DOHH2 (cell line): ENCODE measurements around the gene TGM2.

Experiments used
- H3F3A ChIP-seq: fragments of 200-600 bp; sonication (generic), shearing (Covaris generic); 2 replicates; pipeline ENCODE4 v1.6.0; 2016; ENCODE audit warnings: antibody characterized with exemption, mild to moderate bottlenecking; ENCODE audit not compliant: control insufficient read depth, insufficient read depth
- H3K27ac ChIP-seq: fragments of 200-600 bp; sonication (generic); 2 replicates; pipeline ENCODE4 v1.5.1; 2014; ENCODE audit warnings: low read depth, mild to moderate bottlenecking, low read length, moderate library complexity
- H3K27me3 ChIP-seq: fragments of 200-600 bp; sonication (generic); 2 replicates; pipeline ENCODE4 v1.6.1; 2014; ENCODE audit warnings: mild to moderate bottlenecking, low read length, mixed read lengths; ENCODE audit not compliant: control insufficient read depth
- H3K36me3 ChIP-seq: fragments of 200-600 bp; sonication (generic); 2 replicates; pipeline ENCODE4 v1.6.1; 2014; ENCODE audit warnings: mild to moderate bottlenecking, low read length, moderate library complexity, mixed read lengths; ENCODE audit not compliant: control insufficient read depth
- H3K4me1 ChIP-seq: fragments of 200-600 bp; sonication (generic); 2 replicates; pipeline ENCODE4 v1.6.1; 2014; ENCODE audit warnings: mild to moderate bottlenecking, low read length, mixed read lengths; ENCODE audit not compliant: control insufficient read depth
- H3K4me2 ChIP-seq: fragments of 200-600 bp; sonication (generic); 2 replicates; pipeline ENCODE4 v1.6.0; 2014; ENCODE audit warnings: mild to moderate bottlenecking, low read length, moderate library complexity
- H3K4me3 ChIP-seq: fragments of 200-600 bp; sonication (generic); 2 replicates; pipeline ENCODE4 v1.5.1; 2014; ENCODE audit warnings: mild to moderate bottlenecking, low read length, mixed read lengths
- H3K79me2 ChIP-seq: fragments of 200-600 bp; sonication (generic); 2 replicates; pipeline ENCODE4 v1.6.1; 2014; ENCODE audit warnings: mild to moderate bottlenecking, low read length, mixed read lengths; ENCODE audit not compliant: control insufficient read depth
- H3K9me2 ChIP-seq: fragments of 200-600 bp; sonication (generic); replicated peaks from 2 replicates; pipeline ENCODE4 v1.6.1; 2014; ENCODE audit warnings: mild to moderate bottlenecking, low read length, mixed read lengths; ENCODE audit not compliant: control insufficient read depth
- H3K9me3 ChIP-seq: fragments of 200-600 bp; sonication (generic); 2 replicates; pipeline ENCODE4 v1.6.1; 2014; ENCODE audit warnings: antibody characterized with exemption, low read length, mixed read lengths; ENCODE audit not compliant: control insufficient read depth, insufficient read depth
- H4K20me1 ChIP-seq: fragments of 200-600 bp; sonication (generic); 2 replicates; pipeline ENCODE4 v1.6.0; 2014; ENCODE audit warnings: low read depth, mild to moderate bottlenecking, antibody characterized with exemption, low read length, moderate library complexity; ENCODE audit not compliant: control insufficient read depth, insufficient read depth
- CTCF ChIP-seq: fragments of 200-600 bp; sonication (generic); IDR thresholded peaks from one replicate; pipeline ENCODE4 v1.5.1; 2014; ENCODE audit warnings: antibody characterized with exemption, mild to moderate bottlenecking, low read depth, low read length; ENCODE audit not compliant: poor library complexity, severe bottlenecking
- EZH2phosphoT487 ChIP-seq: fragments of 200-600 bp; sonication (generic); IDR thresholded peaks from 2 replicates; pipeline ENCODE4 v1.6.1; 2017; ENCODE audit warnings: borderline replicate concordance, mild to moderate bottlenecking, antibody characterized with exemption, low read length, moderate library complexity, mixed read lengths

The TGM2 gene

DNA sequence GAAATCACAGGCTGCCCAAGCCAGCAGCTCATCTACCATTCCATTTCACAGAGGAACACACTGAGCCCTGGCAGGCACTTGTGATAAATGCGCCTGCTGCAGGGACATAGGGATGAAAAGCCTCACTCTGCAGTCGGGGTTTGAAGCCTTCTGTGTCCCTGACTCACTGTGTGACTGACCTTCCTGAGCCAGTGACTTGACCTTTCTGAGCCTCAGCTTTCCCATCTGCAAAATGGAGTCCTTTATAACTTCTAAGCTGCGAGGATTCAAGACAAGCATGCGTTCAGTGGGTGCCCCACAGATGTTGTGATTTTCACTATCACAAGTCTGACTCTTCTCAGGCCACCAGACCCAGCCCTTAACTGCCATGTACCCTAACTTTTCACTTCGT is 5.5 kb downstream of the TGM2 start:
- no peaks in the 10 kb centered on the region for H3K9me3 ChIP-seq
- H3K27ac ChIP-seq = no peak overlapping the region

GRCh38 chr20:38158701-38159351 is 6.2 kb downstream of the TGM2 start:
- no peak overlapping the region for H3K27ac ChIP-seq
- no peaks in the 10 kb centered on the region for H3K36me3 ChIP-seq
- H3K9me3 ChIP-seq = no peaks in the 10 kb centered on the region
- H3K4me2 ChIP-seq = no peak overlapping the region
- no peaks in the 10 kb centered on the region for H3K9me2 ChIP-seq
- H3K79me2 ChIP-seq = no peaks in the 10 kb centered on the region
- H3F3A ChIP-seq = no peaks in the 10 kb centered on the region
- H3K27me3 ChIP-seq = no peaks in the 10 kb centered on the region
- no peaks in the 10 kb centered on the region for H3K4me1 ChIP-seq
- H4K20me1 ChIP-seq = no peaks in the 10 kb centered on the region
- no peak for TF ChIP-seq EZH2phosphoT487
- TF ChIP-seq CTCF = no peak
- H3K4me3 ChIP-seq = no peak overlapping the region

More for the DNA sequence above, 5.5 kb downstream of the TGM2 start:
- Histone ChIP-seq H3K4me2 (no peak overlapping the region), H3K36me3 (no peaks in the 10 kb centered on the region), H3K9me2 (no peaks in the 10 kb centered on the region), H3K27me3 (no peaks in the 10 kb centered on the region), H3K4me3 (no peak overlapping the region), H3F3A (no peaks in the 10 kb centered on the region), H3K4me1 (no peaks in the 10 kb centered on the region), H4K20me1 (no peaks in the 10 kb centered on the region), H3K79me2 (no peaks in the 10 kb centered on the region)
- TF ChIP-seq EZH2phosphoT487 (no peak), CTCF (no peak)

- Histone ChIP-seq H3F3A (no peaks in the 10 kb centered on the region), H3K9me2 (no peaks in the 10 kb centered on the region), H3K79me2 (no peaks in the 10 kb centered on the region), H3K9me3 (no peaks in the 10 kb centered on the region), H3K4me3 (no peak overlapping the region), H3K4me2 (no peak overlapping the region), H3K4me1 (no peaks in the 10 kb centered on the region), H3K27ac (no peak overlapping the region), H3K27me3 (no peaks in the 10 kb centered on the region), H4K20me1 (no peaks in the 10 kb centered on the region), H3K36me3 (no peaks in the 10 kb centered on the region)
- TF ChIP-seq EZH2phosphoT487 = no peak
- no peak for TF ChIP-seq CTCF
These were observed 7.2 kb downstream of the TGM2 start for GRCh38 chr20:38157635-38158495.
